ENCODE results near the gene LTA.

The LTA gene

GRCh38 chr6:31609519-31610406, 37.7 kb downstream of the LTA start:
- DNase-seq (ENCODE audit: low spot score) = no peak
- TF ChIP-seq, protein P1, sequence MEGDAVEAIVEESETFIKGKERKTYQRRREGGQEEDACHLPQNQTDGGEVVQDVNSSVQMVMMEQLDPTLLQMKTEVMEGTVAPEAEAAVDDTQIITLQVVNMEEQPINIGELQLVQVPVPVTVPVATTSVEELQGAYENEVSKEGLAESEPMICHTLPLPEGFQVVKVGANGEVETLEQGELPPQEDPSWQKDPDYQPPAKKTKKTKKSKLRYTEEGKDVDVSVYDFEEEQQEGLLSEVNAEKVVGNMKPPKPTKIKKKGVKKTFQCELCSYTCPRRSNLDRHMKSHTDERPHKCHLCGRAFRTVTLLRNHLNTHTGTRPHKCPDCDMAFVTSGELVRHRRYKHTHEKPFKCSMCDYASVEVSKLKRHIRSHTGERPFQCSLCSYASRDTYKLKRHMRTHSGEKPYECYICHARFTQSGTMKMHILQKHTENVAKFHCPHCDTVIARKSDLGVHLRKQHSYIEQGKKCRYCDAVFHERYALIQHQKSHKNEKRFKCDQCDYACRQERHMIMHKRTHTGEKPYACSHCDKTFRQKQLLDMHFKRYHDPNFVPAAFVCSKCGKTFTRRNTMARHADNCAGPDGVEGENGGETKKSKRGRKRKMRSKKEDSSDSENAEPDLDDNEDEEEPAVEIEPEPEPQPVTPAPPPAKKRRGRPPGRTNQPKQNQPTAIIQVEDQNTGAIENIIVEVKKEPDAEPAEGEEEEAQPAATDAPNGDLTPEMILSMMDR (IDR thresholded peaks at IDR 0.05; ENCODE audit: extremely low read depth, insufficient read depth, missing control alignments) = no peak
- in situ Hi-C loops (cut with MboI; ENCODE audit: low pct_unique_long_range_greater_than_20kb, low sequenced_read_pairs, unreplicated experiment) = no loop called here

DNA sequence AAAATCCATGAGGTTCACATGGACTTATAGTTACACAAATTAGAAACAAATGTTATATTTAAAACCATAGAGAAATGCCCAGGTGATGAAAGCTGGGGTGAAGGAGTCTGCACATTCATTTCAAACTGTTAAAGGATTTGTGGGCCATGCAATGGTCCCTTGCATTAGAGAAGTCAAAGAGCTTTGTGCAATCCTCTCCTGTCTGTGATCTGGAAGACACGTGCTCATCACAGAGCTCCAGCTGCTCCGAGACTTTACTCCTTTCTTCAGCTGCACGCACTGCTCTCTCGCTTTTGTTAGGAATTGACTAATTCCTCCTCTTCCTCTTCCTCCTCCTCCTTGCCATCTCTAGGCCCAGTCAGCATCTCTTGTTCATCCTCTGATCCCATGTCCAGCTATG, 38.9 kb downstream of the LTA start:
- TF ChIP-seq, protein P1 (IDR thresholded peaks at IDR 0.05; ENCODE audit: extremely low read depth, insufficient read depth, missing control alignments) = no peak
- in situ Hi-C loops (cut with MboI; ENCODE audit: low pct_unique_long_range_greater_than_20kb, low sequenced_read_pairs, unreplicated experiment) = no loop called here
- no peak for DNase-seq (ENCODE audit: low spot score)

DNA sequence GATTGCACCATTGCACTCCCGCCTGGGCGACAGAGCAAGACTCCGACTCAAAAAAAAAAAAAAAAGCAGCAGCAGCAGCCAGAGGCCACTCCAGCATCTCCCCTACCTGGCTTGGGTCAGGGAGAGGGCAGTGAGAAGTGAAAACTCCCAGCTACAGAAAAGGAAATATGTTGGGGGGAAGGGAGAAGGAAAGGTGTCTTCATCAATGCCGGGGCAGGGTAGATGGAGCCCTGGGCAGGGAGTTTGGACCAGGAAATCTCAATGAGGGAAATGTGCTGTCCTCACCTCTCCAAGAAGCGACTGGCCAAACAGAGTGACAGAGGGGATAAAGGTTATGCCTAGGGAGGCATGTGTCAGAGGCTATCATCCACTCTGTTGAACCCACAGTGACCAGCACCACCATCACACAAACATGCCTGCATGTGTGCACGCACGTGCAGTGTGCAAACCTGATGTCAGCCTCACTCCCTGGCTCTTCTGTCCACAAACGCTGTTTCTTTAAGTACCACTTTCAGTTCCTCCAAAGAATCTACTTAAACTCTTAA, 42.1 kb downstream of the LTA start:
- TF ChIP-seq, protein P1 (IDR thresholded peaks at IDR 0.05; ENCODE audit: extremely low read depth, insufficient read depth, missing control alignments) = no peak
- DNase-seq (ENCODE audit: low spot score) = peak; percentile 48
- in situ Hi-C loops (cut with MboI; ENCODE audit: low pct_unique_long_range_greater_than_20kb, low sequenced_read_pairs, unreplicated experiment) = no loop called here

DNA sequence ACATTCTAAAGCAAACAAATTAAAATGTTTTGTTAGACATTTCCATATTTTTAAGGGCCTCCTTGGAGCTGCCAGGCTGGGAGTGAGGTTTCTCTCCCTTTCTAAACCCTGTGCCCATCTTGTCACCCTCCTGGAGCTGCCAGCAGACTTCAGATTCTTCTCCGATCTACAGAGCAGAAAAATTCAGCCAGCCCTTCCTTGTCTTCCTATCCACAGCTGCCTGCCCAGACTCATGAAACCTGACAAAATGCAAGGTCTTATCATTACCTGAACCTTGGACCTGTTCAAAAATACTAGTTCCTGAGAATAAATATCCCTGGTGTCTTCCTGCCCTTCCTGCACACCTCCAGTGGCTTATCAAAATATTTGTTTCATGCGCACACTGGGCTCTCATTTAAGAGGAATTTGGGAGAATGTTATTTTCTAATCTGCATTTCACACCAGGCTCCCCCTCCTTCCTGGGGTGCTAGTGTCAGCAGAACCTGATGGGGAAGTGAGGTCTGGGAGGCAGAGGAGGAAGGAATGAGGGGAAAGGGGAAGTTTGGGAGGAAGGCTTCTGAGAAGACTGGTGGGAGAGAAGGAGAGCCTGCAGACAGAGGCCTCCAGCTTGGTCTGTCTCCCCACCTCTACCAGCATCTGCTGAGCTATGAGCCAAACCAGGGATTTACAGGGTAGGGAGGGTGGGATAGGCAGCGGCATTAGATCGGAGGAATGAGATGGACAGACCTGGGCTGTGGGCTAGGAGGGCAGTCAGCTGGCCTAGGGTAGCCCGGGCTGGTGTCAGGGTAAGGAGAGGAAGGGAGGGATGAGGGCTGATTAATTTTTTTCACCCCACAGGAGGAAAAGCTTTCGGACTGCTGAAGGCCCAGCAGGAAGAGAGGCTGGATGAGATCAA, 42.8 kb downstream of the LTA start, which contains the start of gene AIF1:
Gene AIF1 (plus strand): TSS at position 551 of the 895 bp plus-strand sequence. CDS start 96 bp downstream, at position 647.
- in situ Hi-C loops (cut with MboI; ENCODE audit: low pct_unique_long_range_greater_than_20kb, low sequenced_read_pairs, unreplicated experiment) = no loop called here
- no peak for DNase-seq (ENCODE audit: low spot score)
- TF ChIP-seq, protein P1 (IDR thresholded peaks at IDR 0.05; ENCODE audit: extremely low read depth, insufficient read depth, missing control alignments) = no peak

DNA sequence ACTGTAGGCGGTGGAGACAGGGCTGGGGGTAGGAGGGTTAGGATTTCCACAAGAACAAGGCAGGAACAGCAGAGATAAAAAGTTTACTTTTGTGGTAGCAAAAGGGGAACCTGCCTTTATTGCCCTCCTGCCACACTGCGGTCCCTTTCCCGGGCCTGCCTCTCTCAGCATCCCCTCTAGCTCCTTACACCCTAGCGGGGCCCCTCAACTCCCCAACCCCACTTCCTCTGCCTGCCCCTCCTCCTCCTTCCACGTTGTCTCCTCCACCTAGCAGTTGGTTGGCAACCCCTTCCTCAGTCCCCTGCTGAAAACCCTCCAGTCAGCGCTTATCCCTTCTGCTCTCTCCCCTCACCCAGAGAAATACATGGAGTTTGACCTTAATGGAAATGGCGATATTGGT, 43.7 kb downstream of the LTA start:
- in situ Hi-C loops (cut with MboI; ENCODE audit: low pct_unique_long_range_greater_than_20kb, low sequenced_read_pairs, unreplicated experiment) = no loop called here
- DNase-seq (ENCODE audit: low spot score) = no peak
- TF ChIP-seq, protein P1 (IDR thresholded peaks at IDR 0.05; ENCODE audit: extremely low read depth, insufficient read depth, missing control alignments) = no peak

GRCh38 chr6:31617010-31617409, 44.9 kb downstream of the LTA start:
- DNase-seq (ENCODE audit: low spot score) = no peak
- in situ Hi-C loops (cut with MboI; ENCODE audit: low pct_unique_long_range_greater_than_20kb, low sequenced_read_pairs, unreplicated experiment) = no loop called here
- TF ChIP-seq, protein P1 (IDR thresholded peaks at IDR 0.05; ENCODE audit: extremely low read depth, insufficient read depth, missing control alignments) = no peak

Data from GM13977 (cell line).